Tibial nerve (tissue), 4 donors: Measurements from ENCODE around the gene COL4A2. TPM values are rescaled to one million over a fixed set of nuclear protein-coding genes. Genes with fewer than 3 reads are reported as not detected.

Source experiments
- DNase-seq, 2 donors: peaks; one replicate each; pipeline ENCODE4 v3.0.0-alpha.2; 2019; ENCODE audit warnings: low spot score in 2 of 2
- H3K27ac ChIP-seq, 4 donors: fragments of 200-600 bp; sonication (generic) in 3 of 4; one replicate each; pipeline ENCODE4 v1.5.1; 2017 to 2019; ENCODE audit warnings: mild to moderate bottlenecking in 1 of 4
- H3K27me3 ChIP-seq, 2 donors: fragments of 200-600 bp; sonication (generic) in 1 of 2; one replicate each; pipeline versions ENCODE4 v1.5.1 to v1.6.0; 2017 to 2019
- H3K36me3 ChIP-seq, 3 donors: fragments of 200-600 bp; sonication (generic); one replicate each; pipeline ENCODE4 v1.5.1; 2018 to 2019
- H3K4me1 ChIP-seq, 4 donors: fragments of 200-600 bp; sonication (generic) in 3 of 4; one replicate each; pipeline ENCODE4 v1.5.1; 2017 to 2019
- H3K4me3 ChIP-seq, 4 donors: fragments of 200-600 bp; sonication (generic) in 3 of 4; one replicate each; pipeline ENCODE4 v1.5.1; 2017 to 2019; ENCODE audit warnings: mild to moderate bottlenecking in 1 of 4, moderate library complexity in 1 of 4
- H3K9me3 ChIP-seq, 4 donors: fragments of 200-600 bp; sonication (generic) in 3 of 4; one replicate each; pipeline ENCODE4 v1.5.1; 2017 to 2019
- CTCF ChIP-seq, 5 experiments: fragments of 200-600 bp in 3 of 5; fragments of 450-650 bp in 2 of 5; sonication (generic) in 3 of 5; IDR thresholded peaks; one replicate each; pipeline ENCODE4 v1.5.1; 2016 to 2019; ENCODE audit warnings: antibody characterized with exemption in 5 of 5, mild to moderate bottlenecking in 3 of 5, moderate library complexity in 2 of 5
- EP300 ChIP-seq, 2 donors: sonication (generic); formaldehyde crosslinking; IDR thresholded peaks; one replicate each; pipeline ENCODE4 v1.6.1; 2017; ENCODE audit warnings: antibody characterized with exemption in 2 of 2, mild to moderate bottlenecking in 1 of 2
- POLR2A ChIP-seq, 2 donors: fragments of 450-650 bp; IDR thresholded peaks; one replicate each; pipeline ENCODE4 v1.6.1; 2017; ENCODE audit warnings: antibody characterized with exemption in 2 of 2, mild to moderate bottlenecking in 2 of 2, moderate library complexity in 2 of 2
- WGBS, 2 donors: methylation state at CpG; one replicate each; pipeline ENCODE4 v1.1.5; 2018; 5-methylcytosine and 5-hydroxymethylcytosine counted together
- total RNA-seq, 4 donors: library from RNA; depleted of rRNA; stranded (reverse); fragments of >200 nt; gene quantifications; one replicate each; pipeline ENCODE4 v1.1.0, GENCODE V29; 2016

COL4A2 gene
- total RNA-seq, 4 donors from 2014 or later = 576 to 821 (median 658) TPM

GRCh38 chr13:110416131-110417025 lies 109.3 kb downstream of the COL4A2 start:
- H3K9me3 ChIP-seq = no peaks in the 10 kb centered on the region
- peak in 1 of 2 donors; percentile 32 for TF ChIP-seq EP300 (IDR thresholded peaks at IDR 0.05)
- TF ChIP-seq CTCF (IDR thresholded peaks at IDR 0.05) = no peak
- H3K27ac ChIP-seq = peak overlapping the region in 2 of 4 donors; percentile 51 to 73
- DNase-seq = no peak
- H3K4me1 ChIP-seq = peaks cover 0 to 64% (median 19%) of the 10 kb centered on the region in 4 donors
- H3K4me3 ChIP-seq = no peak overlapping the region
- H3K27me3 ChIP-seq = no peaks in the 10 kb centered on the region
- H3K36me3 ChIP-seq = peaks cover 0 to 16% (median 0%) of the 10 kb centered on the region in 3 donors
- 75 to 76% methylated on average over 6 to 7 of the region's 7 CpGs for WGBS, 2 donors

GRCh38 chr13:110418944-110419343 lies 111.9 kb downstream of the COL4A2 start:
- H3K27me3 ChIP-seq = no peaks in the 10 kb centered on the region
- peaks cover 0 to 16% (median 0%) of the 10 kb centered on the region in 3 donors for H3K36me3 ChIP-seq
- no peak for DNase-seq
- no peaks in the 10 kb centered on the region for H3K9me3 ChIP-seq
- no peak overlapping the region for H3K4me3 ChIP-seq
- H3K4me1 ChIP-seq = peaks cover 0 to 56% (median 5%) of the 10 kb centered on the region in 4 donors
- 74 to 85% methylated on average over 9 of the region's 9 CpGs for WGBS, 2 donors
- H3K27ac ChIP-seq = peak overlapping the region in 2 of 4 donors; percentile 41 to 62
- TF ChIP-seq EP300 (IDR thresholded peaks at IDR 0.05) (peak in 1 of 2 donors; percentile 39), POLR2A (IDR thresholded peaks at IDR 0.05) (no peak)

DNA sequence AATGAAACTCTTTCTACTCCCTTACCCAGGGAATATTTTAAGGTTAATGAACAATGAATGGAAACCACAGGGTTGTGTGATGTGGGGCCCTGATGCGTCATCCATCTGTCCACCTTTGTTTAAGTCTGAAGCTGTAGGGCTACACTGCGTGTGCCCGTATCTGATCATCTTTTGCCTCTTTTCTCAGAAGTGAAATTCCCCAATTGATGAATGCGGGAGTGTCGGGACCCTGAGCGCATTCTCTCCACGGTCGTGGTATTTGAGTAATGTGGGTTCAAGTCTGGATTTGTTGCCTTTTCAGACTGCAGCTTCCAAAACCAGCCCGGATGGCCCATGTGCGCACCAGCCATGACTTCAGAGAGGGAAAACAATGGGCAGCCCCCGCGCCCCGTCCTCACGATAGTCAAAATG lies 112.3 kb downstream of the COL4A2 start:
- Histone ChIP-seq H3K36me3 (peaks cover 0 to 16% (median 0%) of the 10 kb centered on the region in 3 donors), H3K4me1 (peaks cover 0 to 54% (median 5%) of the 10 kb centered on the region in 4 donors), H3K9me3 (no peaks in the 10 kb centered on the region), H3K4me3 (no peak overlapping the region), H3K27me3 (no peaks in the 10 kb centered on the region), H3K27ac (peak overlapping the region in 2 of 4 donors; percentile 41 to 62)
- no peak for TF ChIP-seq EP300 (IDR thresholded peaks at IDR 0.05)
- no peak for TF ChIP-seq CTCF (IDR thresholded peaks at IDR 0.05)
- TF ChIP-seq POLR2A (IDR thresholded peaks at IDR 0.05) = no peak
- no peak for DNase-seq
- WGBS, 2 donors = 78 to 87% methylated on average over 14 of the region's 14 CpGs

DNA sequence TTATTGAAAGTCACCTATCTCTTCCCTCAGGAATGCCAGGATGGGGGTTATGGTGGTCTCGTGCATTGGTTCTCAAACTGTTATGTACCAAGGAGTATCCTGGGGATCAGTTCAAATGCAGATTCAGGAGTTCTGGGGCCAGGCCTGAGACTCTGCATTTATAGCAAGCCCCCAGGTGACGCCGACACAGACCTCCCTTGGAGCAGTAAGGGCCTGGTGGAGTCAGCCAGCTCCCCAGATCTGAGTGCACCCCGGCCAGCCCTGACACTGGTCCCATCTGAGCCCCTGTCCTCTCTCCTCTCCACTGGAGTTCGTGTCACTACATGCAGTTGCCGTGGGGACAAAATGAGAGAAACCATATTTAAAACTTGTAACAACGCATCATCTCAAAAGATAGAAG lies 112.9 kb downstream of the COL4A2 start:
- Histone ChIP-seq H3K4me1 (peaks cover 0 to 56% (median 5%) of the 10 kb centered on the region in 4 donors), H3K27ac (peak overlapping the region in 2 of 4 donors; percentile 41 to 62), H3K27me3 (no peaks in the 10 kb centered on the region), H3K9me3 (no peaks in the 10 kb centered on the region), H3K4me3 (no peak overlapping the region), H3K36me3 (peaks cover 0 to 16% (median 0%) of the 10 kb centered on the region in 3 donors)
- no peak for DNase-seq
- 95 to 96% methylated on average over 7 of the region's 7 CpGs for WGBS, 2 donors
- TF ChIP-seq POLR2A (IDR thresholded peaks at IDR 0.05) (no peak), EP300 (IDR thresholded peaks at IDR 0.05) (no peak), CTCF (IDR thresholded peaks at IDR 0.05) (no peak)

GRCh38 chr13:110420626-110421025 lies 113.5 kb downstream of the COL4A2 start:
- WGBS, 2 donors = 74 to 83% methylated on average over 6 of the region's 6 CpGs
- no peak overlapping the region for H3K27ac ChIP-seq
- TF ChIP-seq POLR2A (IDR thresholded peaks at IDR 0.05) (no peak), EP300 (IDR thresholded peaks at IDR 0.05) (no peak), CTCF (IDR thresholded peaks at IDR 0.05) (no peak)

More at GRCh38 chr13:110420626-110421025, 113.5 kb downstream of the COL4A2 start:
- no peak for DNase-seq
- no peak overlapping the region for H3K4me3 ChIP-seq
- no peaks in the 10 kb centered on the region for H3K27me3 ChIP-seq
- peaks cover 0 to 20% (median 0%) of the 10 kb centered on the region in 3 donors for H3K36me3 ChIP-seq
- H3K4me1 ChIP-seq = peaks cover 0 to 60% (median 4%) of the 10 kb centered on the region in 4 donors
- no peaks in the 10 kb centered on the region for H3K9me3 ChIP-seq
